ENCODE measurements around the gene SLCO4A1. TPM values are rescaled to one million over a fixed set of nuclear protein-coding genes. Genes with fewer than 3 reads are reported as not detected.

SLCO4A1 gene
- total RNA-seq, 1 donor from 2014 or later: 26.5 TPM

DNA sequence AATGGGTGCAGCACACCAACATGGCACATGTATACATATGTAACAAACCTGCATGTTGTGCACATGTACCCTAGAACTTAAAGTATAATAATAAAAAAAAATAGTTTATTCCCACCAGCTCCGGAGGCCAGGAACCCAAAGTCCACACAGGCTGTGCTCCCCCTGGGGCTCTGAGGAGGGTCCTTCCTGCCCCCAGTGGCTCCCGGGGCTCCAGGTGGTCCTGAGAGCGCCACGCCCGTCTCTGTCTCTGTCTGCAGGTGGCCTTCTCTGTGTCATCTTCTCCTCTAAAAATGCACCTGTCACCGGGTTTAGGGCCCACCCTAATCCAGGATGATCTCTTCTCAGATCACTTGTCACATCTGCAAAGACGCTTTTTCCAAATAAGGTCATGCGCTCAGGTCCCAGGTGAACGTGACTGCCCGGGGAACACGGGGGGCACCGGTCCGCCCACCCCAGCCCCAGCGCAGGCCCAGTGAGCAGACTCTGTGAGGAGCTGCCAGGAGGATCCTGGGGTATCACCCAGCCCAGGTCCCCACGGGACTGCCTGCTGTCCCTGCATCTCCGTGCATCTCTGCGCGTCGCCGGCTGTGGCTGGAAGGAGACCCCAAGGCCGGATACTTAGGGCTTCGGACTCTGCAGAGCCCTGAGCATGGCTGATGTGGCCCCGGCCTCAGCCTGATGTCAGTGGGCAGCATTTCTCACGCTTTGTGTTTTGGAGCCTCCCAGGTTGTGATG, 11.8 kb downstream of the SLCO4A1 start:
- Mint-ChIP-seq H3K27me3 (ENCODE audit: unreplicated experiment) (no peaks in the 10 kb centered on the region), H3K36me3 (ENCODE audit: unreplicated experiment) (no peaks in the 10 kb centered on the region), H3K9me3 (ENCODE audit: unreplicated experiment) (peaks cover 4% of the 10 kb centered on the region), H3K27ac (ENCODE audit: unreplicated experiment) (no peak overlapping the region), H3K4me3 (ENCODE audit: unreplicated experiment) (no peak overlapping the region), H3K4me1 (ENCODE audit: low read depth, unreplicated experiment) (peaks cover 17% of the 10 kb centered on the region)
- DNase-seq: no peak
- TF ChIP-seq, protein P1, sequence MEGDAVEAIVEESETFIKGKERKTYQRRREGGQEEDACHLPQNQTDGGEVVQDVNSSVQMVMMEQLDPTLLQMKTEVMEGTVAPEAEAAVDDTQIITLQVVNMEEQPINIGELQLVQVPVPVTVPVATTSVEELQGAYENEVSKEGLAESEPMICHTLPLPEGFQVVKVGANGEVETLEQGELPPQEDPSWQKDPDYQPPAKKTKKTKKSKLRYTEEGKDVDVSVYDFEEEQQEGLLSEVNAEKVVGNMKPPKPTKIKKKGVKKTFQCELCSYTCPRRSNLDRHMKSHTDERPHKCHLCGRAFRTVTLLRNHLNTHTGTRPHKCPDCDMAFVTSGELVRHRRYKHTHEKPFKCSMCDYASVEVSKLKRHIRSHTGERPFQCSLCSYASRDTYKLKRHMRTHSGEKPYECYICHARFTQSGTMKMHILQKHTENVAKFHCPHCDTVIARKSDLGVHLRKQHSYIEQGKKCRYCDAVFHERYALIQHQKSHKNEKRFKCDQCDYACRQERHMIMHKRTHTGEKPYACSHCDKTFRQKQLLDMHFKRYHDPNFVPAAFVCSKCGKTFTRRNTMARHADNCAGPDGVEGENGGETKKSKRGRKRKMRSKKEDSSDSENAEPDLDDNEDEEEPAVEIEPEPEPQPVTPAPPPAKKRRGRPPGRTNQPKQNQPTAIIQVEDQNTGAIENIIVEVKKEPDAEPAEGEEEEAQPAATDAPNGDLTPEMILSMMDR (IDR thresholded peaks at IDR 0.05; ENCODE audit: partially characterized antibody, unreplicated experiment): no peak

DNA sequence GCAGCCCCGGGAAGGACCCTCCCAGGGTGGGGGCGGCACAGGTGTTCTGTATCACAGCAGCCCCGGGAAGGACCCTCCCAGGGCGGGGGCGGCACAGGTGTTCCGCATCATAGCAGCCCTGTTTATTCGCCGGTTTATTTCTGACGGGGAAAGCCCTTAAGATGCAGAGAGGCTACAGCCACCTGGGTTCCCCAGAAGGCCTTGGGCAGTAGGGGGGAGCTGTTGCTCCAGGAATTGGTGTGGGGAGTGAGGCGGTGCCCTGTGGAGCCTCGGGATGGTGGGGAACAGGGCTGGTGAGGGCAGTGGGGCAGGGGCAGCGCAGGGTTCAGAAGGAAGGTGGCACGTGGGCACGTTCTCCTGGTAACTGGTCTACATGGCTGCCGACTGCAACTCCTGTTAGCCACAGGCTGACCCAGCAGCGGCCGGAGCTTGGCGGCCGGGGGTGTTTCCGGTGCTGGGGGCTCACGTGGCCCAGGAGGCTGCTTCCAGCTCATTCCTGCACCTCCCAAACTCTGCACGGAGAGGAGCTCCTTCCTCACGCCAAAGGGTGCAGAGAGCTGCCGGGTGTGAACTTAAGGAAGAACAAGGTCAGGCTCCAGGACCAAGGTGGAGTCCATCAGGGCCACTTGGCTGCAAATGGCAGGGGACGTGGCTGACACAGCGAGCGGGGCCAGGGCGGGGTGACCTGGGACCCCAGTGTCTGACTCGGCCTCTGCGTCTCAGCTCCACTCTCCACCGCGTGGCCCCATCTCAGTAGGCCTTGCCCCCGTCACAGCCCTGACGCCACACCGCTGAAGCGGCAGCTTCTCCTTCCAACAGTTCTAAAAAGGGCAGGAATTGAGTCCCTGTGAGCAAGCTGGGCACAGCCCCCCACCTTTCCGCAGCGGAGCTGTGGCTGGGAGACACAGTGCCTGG, 13.2 kb downstream of the SLCO4A1 start:
- Mint-ChIP-seq H3K9me3 (ENCODE audit: unreplicated experiment) (peaks cover 8% of the 10 kb centered on the region), H3K27me3 (ENCODE audit: unreplicated experiment) (no peaks in the 10 kb centered on the region), H3K4me3 (ENCODE audit: unreplicated experiment) (no peak overlapping the region), H3K4me1 (ENCODE audit: low read depth, unreplicated experiment) (peaks cover 25% of the 10 kb centered on the region), H3K27ac (ENCODE audit: unreplicated experiment) (no peak overlapping the region), H3K36me3 (ENCODE audit: unreplicated experiment) (no peaks in the 10 kb centered on the region)
- TF ChIP-seq, protein P1 (IDR thresholded peaks at IDR 0.05; ENCODE audit: partially characterized antibody, unreplicated experiment): no peak
- DNase-seq: no peak

DNA sequence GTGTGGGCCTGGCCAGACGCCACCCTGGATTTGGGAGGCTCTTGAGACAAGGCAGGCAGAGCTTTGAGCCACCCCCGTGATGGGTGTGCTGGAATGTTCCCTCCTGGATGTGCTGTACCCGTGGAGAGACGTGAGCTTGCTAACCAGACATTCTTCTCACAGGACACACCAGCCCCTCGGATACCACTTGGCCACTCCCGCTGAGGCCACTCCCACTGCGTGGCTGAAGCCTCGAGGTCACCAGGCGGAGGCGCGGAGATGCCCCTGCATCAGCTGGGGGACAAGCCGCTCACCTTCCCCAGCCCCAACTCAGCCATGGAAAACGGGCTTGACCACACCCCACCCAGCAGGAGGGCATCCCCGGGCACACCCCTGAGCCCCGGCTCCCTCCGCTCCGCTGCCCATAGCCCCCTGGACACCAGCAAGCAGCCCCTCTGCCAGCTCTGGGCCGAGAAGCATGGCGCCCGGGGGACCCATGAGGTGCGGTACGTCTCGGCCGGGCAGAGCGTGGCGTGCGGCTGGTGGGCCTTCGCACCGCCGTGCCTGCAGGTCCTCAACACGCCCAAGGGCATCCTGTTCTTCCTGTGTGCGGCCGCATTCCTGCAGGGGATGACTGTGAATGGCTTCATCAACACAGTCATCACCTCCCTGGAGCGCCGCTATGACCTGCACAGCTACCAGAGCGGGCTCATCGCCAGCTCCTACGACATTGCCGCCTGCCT, 14.1 kb downstream of the SLCO4A1 start:
- Mint-ChIP-seq H3K36me3 (ENCODE audit: unreplicated experiment) (no peaks in the 10 kb centered on the region), H3K27ac (ENCODE audit: unreplicated experiment) (no peak overlapping the region), H3K27me3 (ENCODE audit: unreplicated experiment) (no peaks in the 10 kb centered on the region), H3K4me1 (ENCODE audit: low read depth, unreplicated experiment) (peaks cover 20% of the 10 kb centered on the region), H3K4me3 (ENCODE audit: unreplicated experiment) (no peak overlapping the region), H3K9me3 (ENCODE audit: unreplicated experiment) (peaks cover 10% of the 10 kb centered on the region)
- DNase-seq: no peak
- TF ChIP-seq, protein P1 (IDR thresholded peaks at IDR 0.05; ENCODE audit: partially characterized antibody, unreplicated experiment): no peak

DNA sequence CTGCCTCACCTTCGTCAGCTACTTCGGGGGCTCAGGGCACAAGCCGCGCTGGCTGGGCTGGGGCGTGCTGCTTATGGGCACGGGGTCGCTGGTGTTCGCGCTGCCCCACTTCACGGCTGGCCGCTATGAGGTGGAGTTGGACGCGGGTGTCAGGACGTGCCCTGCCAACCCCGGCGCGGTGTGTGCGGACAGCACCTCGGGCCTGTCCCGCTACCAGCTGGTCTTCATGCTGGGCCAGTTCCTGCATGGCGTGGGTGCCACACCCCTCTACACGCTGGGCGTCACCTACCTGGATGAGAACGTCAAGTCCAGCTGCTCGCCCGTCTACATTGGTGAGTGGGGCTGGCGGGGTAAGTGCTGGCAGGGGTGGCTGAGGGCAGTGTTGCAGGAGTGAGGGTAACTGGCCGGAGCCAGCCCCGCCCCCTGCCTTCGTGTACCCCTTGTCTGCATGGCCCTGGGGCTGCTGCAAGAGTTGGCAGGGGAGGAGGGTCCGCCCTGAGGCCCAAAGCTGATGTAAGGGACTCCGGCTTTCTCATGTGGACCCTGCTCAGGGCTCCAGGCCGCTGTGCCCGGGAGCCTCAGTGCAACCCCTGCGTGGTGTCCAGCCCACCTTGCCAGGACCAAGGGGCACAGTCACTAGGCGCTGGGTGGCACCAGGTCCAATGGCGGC, 14.8 kb downstream of the SLCO4A1 start:
- H3K27ac Mint-ChIP-seq (ENCODE audit: unreplicated experiment): no peak overlapping the region
- H3K36me3 Mint-ChIP-seq (ENCODE audit: unreplicated experiment): no peaks in the 10 kb centered on the region
- no peaks in the 10 kb centered on the region for H3K27me3 Mint-ChIP-seq (ENCODE audit: unreplicated experiment)
- peaks cover 17% of the 10 kb centered on the region for H3K4me1 Mint-ChIP-seq (ENCODE audit: low read depth, unreplicated experiment)
- peaks cover 9% of the 10 kb centered on the region for H3K9me3 Mint-ChIP-seq (ENCODE audit: unreplicated experiment)
- TF ChIP-seq, protein P1 (IDR thresholded peaks at IDR 0.05; ENCODE audit: partially characterized antibody, unreplicated experiment): no peak
- DNase-seq: no peak
- H3K4me3 Mint-ChIP-seq (ENCODE audit: unreplicated experiment): no peak overlapping the region

Data from glutamatergic neuron (in vitro differentiated cells).